Adipose tissue (tissue), 3 donors: ENCODE measurements around the gene TRPC1. TPM values are rescaled to one million over a fixed set of nuclear protein-coding genes. Genes with fewer than 3 reads are reported as not detected.

ENCODE experiments used
- polyA plus RNA-seq, 3 donors: library from polyadenylated mRNA; stranded (reverse); fragments of 200-250 nt; gene quantifications; one replicate each; pipeline ENCODE4 v1.2.3, GENCODE V29; 2013
- donor health status: healthy with polysubstance abuse.
- donor health status: Bipolar disorder and iron deficiency.
- donor health status: healthy.

TRPC1 gene
- polyA plus RNA-seq, 3 donors = 0.78 to 4.3 (median 2.4) TPM

Other genes with a start within 250 kb of the TRPC1 start
- gene ATR, start 145.3 kb upstream of the TRPC1 start, polyA plus RNA-seq = 10 to 100 TPM in 1 of 3 donors, 1 to 10 TPM in 2; 5.6 to 10.1 (median 7.8) TPM
- 1 to 10 TPM in 2 of 3 donors, under 1 TPM in 1; 0.11 to 7.6 (median 1.2) TPM for gene PLS1, start 127.6 kb upstream of the TRPC1 start, polyA plus RNA-seq
- gene PCOLCE2, start 165.0 kb downstream of the TRPC1 start, polyA plus RNA-seq = 100 to 1,000 TPM in 2 of 3 donors, 1 to 10 TPM in 1; 8.0 to 132 (median 114) TPM
- under 1 TPM in 2 of 3 donors, not detected in 1; 0.06 to 0.13 TPM for gene PAQR9, start 239.6 kb downstream of the TRPC1 start, polyA plus RNA-seq